Gastroesophageal sphincter (tissue), 3 donors: ENCODE results near the gene IGIP.

Experiments used
- CTCF ChIP-seq, 4 experiments: fragments of 200-600 bp in 2 of 4; fragments of 450-650 bp in 2 of 4; sonication (generic) in 1 of 4; IDR thresholded peaks; one replicate each; pipeline ENCODE4 v1.5.1; 2017 to 2019; ENCODE audit warnings: antibody characterized with exemption in 4 of 4, mild to moderate bottlenecking in 2 of 4, moderate library complexity in 2 of 4
- POLR2A ChIP-seq, 2 donors: fragments of 450-650 bp; IDR thresholded peaks; one replicate each; pipeline ENCODE4 v1.6.1; 2017; ENCODE audit warnings: antibody characterized with exemption in 2 of 2, mild to moderate bottlenecking in 2 of 2, moderate library complexity in 1 of 2

- TF ChIP-seq POLR2A (IDR thresholded peaks at IDR 0.05) (no peak), CTCF (IDR thresholded peaks at IDR 0.05) (no peak)
These were observed 10.6 kb upstream of the IGIP start for GRCh38 chr5:140115186-140115500.
